A549 treated with RU486 at 1 μM for 4 hours (cell line): Measurements from ENCODE around the gene GPATCH2L. TPM values are rescaled to one million over a fixed set of nuclear protein-coding genes. Genes with fewer than 3 reads are reported as not detected.

Experiments used
- total RNA-seq: library from RNA; stranded (reverse); fragments of 200-300 nt; extraction: Qiagen RNA extraction; gene quantifications from 5 replicates; pipeline ENCODE4 v1.2.3, GENCODE V29; 2022; ENCODE audit warnings: low read depth

Gene GPATCH2L
- 13.2 to 25.7 TPM (median 23.7 TPM) in 5 replicates for total RNA-seq

DNA sequence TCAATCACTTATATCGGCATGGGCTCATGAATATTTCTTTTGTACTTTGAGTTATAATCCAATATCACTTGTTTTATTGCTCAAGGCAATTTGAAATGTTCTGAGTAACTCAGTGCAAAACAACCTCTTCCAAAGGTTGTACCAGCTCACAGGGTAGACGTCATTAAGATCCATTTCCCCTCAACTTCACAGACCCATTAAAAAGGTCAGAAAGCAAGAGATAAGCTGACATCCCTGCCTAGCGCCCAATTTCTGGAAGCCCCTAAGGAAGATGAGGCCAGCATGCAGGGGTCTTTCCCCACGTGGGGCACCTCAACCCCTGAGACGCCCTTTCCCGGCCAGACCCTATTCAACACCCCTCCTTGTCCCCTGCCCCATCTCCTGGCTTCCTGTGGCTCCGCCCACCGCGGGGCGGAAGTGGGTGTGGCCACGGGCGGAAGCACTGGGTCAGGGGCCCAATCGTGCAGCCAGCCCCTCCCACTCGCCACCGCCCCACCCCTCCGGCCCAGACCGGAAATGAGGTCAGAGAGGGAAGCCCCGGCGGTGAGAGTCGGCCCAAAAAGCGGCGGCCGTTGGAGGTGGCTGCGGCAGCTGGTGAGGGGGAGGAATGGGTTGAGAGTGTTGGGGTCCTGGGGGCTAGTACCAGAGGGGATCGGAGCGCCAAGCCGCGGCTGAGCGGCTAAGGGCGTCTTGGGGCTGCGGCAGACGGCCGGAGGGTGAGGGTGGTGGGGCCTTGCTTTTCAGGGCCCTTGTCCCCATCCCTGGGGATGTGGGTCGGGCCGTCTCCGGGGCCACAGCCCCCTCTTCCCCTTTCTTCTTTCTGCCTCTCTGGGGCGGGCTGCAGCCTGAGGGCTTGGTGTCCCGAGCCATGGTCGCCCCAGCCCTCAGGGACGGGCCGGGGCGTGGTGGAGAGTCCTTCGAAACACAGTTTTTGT lies at the start of gene GPATCH2L:
Gene GPATCH2L (plus strand): TSS at position 525 of the 935 bp plus-strand sequence. CDS start 2,442 bp downstream, outside the sequence.

Other genes with a start within 250 kb of the GPATCH2L start
- gene TGFB3, start 169.9 kb upstream of the GPATCH2L start, total RNA-seq: 0.80 to 1.3 TPM (median 1.2 TPM) in 5 replicates
- gene IFT43, start 166.2 kb upstream of the GPATCH2L start, total RNA-seq: 36.8 to 44.8 TPM (median 40.2 TPM) in 5 replicates
- gene ESRRB, start 224.2 kb downstream of the GPATCH2L start, total RNA-seq: 0.14 to 0.38 TPM (median 0.20 TPM) in 5 replicates